NCI-H2107 treated with DMSO at 0.1 percent for 48 hours (cell line): ENCODE results near the gene ELAC2.

Experiments used
- DNase-seq: peaks from one replicate; lab custom pipeline; 2025; ENCODE audit not compliant: unreplicated experiment; lab: John Stamatoyannopoulos, UW

Gene ELAC2

GRCh38 chr17:13024526-13025257, 6.9 kb upstream of the ELAC2 start:
- no peak for DNase-seq

GRCh38 chr17:13024016-13024415, 6.2 kb upstream of the ELAC2 start:
- no peak for DNase-seq

- no peak for DNase-seq
Measured at GRCh38 chr17:13016881-13017654, 759 bp downstream of the ELAC2 start.

- no peak for DNase-seq
Measured at GRCh38 chr17:13014801-13015200, 3.0 kb downstream of the ELAC2 start.

- DNase-seq, result no peak
Measured at GRCh38 chr17:13010959-13011358, 6.9 kb downstream of the ELAC2 start.

- DNase-seq, result no peak
Measured at GRCh38 chr17:13008461-13008860, 9.4 kb downstream of the ELAC2 start.

- DNase-seq, result no peak
Measured at GRCh38 chr17:13005530-13005929, 12.3 kb downstream of the ELAC2 start.

GRCh38 chr17:13004336-13004735, 13.5 kb downstream of the ELAC2 start:
- DNase-seq, result no peak

- no peak for DNase-seq
Measured at GRCh38 chr17:13003927-13004326, 13.9 kb downstream of the ELAC2 start.

GRCh38 chr17:13003454-13003851, 14.4 kb downstream of the ELAC2 start:
- no peak for DNase-seq

GRCh38 chr17:13002761-13003453, 14.9 kb downstream of the ELAC2 start:
- peak; percentile 16 for DNase-seq

GRCh38 chr17:13001991-13002615, 15.7 kb downstream of the ELAC2 start:
- DNase-seq, result peak; percentile 8

- DNase-seq, result no peak
Measured at GRCh38 chr17:13000561-13000960, 17.3 kb downstream of the ELAC2 start.

GRCh38 chr17:12998874-12999273, 19.0 kb downstream of the ELAC2 start:
- no peak for DNase-seq

GRCh38 chr17:12998461-12998860, 19.4 kb downstream of the ELAC2 start:
- DNase-seq, result no peak

- DNase-seq, result no peak
Measured at GRCh38 chr17:12996941-12997340, 20.9 kb downstream of the ELAC2 start.

- no peak for DNase-seq
Measured at GRCh38 chr17:12996357-12996756, 21.5 kb downstream of the ELAC2 start.

GRCh38 chr17:12995896-12996295, 21.9 kb downstream of the ELAC2 start:
- no peak for DNase-seq

- no peak for DNase-seq
Measured at GRCh38 chr17:12995106-12995895, 22.5 kb downstream of the ELAC2 start.

- no peak for DNase-seq
Measured at GRCh38 chr17:12994341-12995074, 23.3 kb downstream of the ELAC2 start.
